Loucy (cell line): Measurements from ENCODE around the gene AHI1.

Experiments used
- EZH2phosphoT487 ChIP-seq: fragments of 200-600 bp; IDR thresholded peaks from 2 replicates; pipeline ENCODE4 v1.6.1; 2018; ENCODE audit warnings: antibody characterized with exemption, mild to moderate bottlenecking, moderate library complexity, borderline replicate concordance
- TF ChIP-seq, protein P1 (sequence below): fragments of 200-600 bp; sonication (generic); conservative IDR thresholded peaks from 2 replicates; pipeline ENCODE4 v1.5.1; 2014; ENCODE audit warnings: mild to moderate bottlenecking, antibody characterized with exemption, low read length

DNA sequence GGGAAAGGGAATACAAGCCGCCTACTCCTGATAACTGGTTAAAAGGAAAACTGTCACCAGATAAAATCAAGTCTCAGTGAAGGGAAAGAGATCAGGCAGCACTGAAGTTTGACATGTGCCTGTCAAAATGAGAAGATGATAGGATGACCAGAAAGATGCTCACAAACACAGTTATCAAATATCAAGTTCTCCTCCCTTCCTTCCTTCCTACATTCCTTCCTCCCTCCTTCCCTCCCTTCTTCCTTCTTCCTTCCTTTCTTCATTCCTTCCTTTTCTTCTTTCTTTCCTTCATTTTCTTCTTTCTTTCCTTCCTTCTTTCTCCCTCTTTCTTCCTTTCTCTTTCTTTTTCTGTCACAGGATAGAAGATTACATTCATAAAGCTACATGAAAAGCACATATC lies 261.2 kb downstream of the AHI1 start:
- TF ChIP-seq, protein P1, sequence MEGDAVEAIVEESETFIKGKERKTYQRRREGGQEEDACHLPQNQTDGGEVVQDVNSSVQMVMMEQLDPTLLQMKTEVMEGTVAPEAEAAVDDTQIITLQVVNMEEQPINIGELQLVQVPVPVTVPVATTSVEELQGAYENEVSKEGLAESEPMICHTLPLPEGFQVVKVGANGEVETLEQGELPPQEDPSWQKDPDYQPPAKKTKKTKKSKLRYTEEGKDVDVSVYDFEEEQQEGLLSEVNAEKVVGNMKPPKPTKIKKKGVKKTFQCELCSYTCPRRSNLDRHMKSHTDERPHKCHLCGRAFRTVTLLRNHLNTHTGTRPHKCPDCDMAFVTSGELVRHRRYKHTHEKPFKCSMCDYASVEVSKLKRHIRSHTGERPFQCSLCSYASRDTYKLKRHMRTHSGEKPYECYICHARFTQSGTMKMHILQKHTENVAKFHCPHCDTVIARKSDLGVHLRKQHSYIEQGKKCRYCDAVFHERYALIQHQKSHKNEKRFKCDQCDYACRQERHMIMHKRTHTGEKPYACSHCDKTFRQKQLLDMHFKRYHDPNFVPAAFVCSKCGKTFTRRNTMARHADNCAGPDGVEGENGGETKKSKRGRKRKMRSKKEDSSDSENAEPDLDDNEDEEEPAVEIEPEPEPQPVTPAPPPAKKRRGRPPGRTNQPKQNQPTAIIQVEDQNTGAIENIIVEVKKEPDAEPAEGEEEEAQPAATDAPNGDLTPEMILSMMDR: no peak
- no peak for TF ChIP-seq EZH2phosphoT487
